Hepatocyte (in vitro differentiated cells): Measurements from ENCODE around the gene LRRC14B. TPM values are rescaled to one million over a fixed set of nuclear protein-coding genes. Genes with fewer than 3 reads are reported as not detected.

ENCODE experiments used
- DNase-seq: peaks from one replicate; pipeline ENCODE4 v3.0.0-alpha.2; 2016; ENCODE audit warnings: low spot score
- H2AFZ ChIP-seq: fragments of 200-600 bp; sonication (generic); 2 replicates; pipeline ENCODE4 v1.6.0; 2016; ENCODE audit warnings: antibody characterized with exemption, mild to moderate bottlenecking
- H3K27ac ChIP-seq: fragments of 200-600 bp; sonication (generic); 2 replicates; pipeline ENCODE4 v1.5.1; 2016; ENCODE audit warnings: mild to moderate bottlenecking
- H3K27me3 ChIP-seq: fragments of 200-600 bp; sonication (generic); 2 replicates; pipeline ENCODE4 v1.6.1; 2016
- H3K36me3 ChIP-seq: fragments of 200-600 bp; sonication (generic); replicated peaks from 2 replicates; pipeline ENCODE4 v1.5.1; 2016; ENCODE audit warnings: low read depth; ENCODE audit not compliant: insufficient read depth
- H3K4me1 ChIP-seq: fragments of 200-600 bp; sonication (generic); 2 replicates; pipeline ENCODE4 v1.5.1; 2016; ENCODE audit warnings: mild to moderate bottlenecking, moderate library complexity; ENCODE audit not compliant: insufficient read depth
- H3K4me2 ChIP-seq: fragments of 200-600 bp; sonication (generic); 2 replicates; pipeline ENCODE4 v1.6.0; 2016
- H3K4me3 ChIP-seq: fragments of 200-600 bp; sonication (generic); 2 replicates; pipeline ENCODE4 v1.5.1; 2016; ENCODE audit warnings: mild to moderate bottlenecking
- H3K79me2 ChIP-seq: fragments of 200-600 bp; sonication (generic); 2 replicates; pipeline ENCODE4 v1.6.0; 2017; ENCODE audit warnings: mild to moderate bottlenecking
- H3K9me2 ChIP-seq: fragments of 200-600 bp; sonication (generic); replicated peaks from 2 replicates; pipeline ENCODE4 v1.6.0; 2017; ENCODE audit warnings: mild to moderate bottlenecking; ENCODE audit not compliant: insufficient read depth
- H3K9me3 ChIP-seq: fragments of 200-600 bp; sonication (generic); 2 replicates; pipeline ENCODE4 v1.5.1; 2016; ENCODE audit warnings: low read depth, mild to moderate bottlenecking
- H4K20me1 ChIP-seq: fragments of 200-600 bp; sonication (generic); 2 replicates; pipeline ENCODE4 v1.6.0; 2016; ENCODE audit warnings: mild to moderate bottlenecking; ENCODE audit not compliant: insufficient read depth, poor library complexity, severe bottlenecking
- CTCF ChIP-seq: fragments of 200-600 bp; sonication (generic); IDR thresholded peaks from 2 replicates; pipeline ENCODE4 v1.5.1; 2016; ENCODE audit warnings: antibody characterized with exemption, mild to moderate bottlenecking; ENCODE audit not compliant: poor library complexity
- EZH2 ChIP-seq: fragments of 200-600 bp; sonication (generic); IDR thresholded peaks from 2 replicates; pipeline ENCODE4 v1.6.1; 2016; ENCODE audit warnings: antibody characterized with exemption, mild to moderate bottlenecking, borderline replicate concordance
- EZH2phosphoT487 ChIP-seq: fragments of 200-600 bp; sonication (generic); IDR thresholded peaks from one replicate; pipeline ENCODE4 v1.6.1; 2018; ENCODE audit warnings: antibody characterized with exemption, mild to moderate bottlenecking, low read depth, moderate library complexity; ENCODE audit not compliant: unreplicated experiment, severe bottlenecking
- WGBS: methylation state at CpG from one replicate; pipeline ENCODE4 v1.1.6; 2016; ENCODE audit warnings: low lambda C conversion rate; ENCODE audit errors: missing lambda C conversion rate; 5-methylcytosine and 5-hydroxymethylcytosine counted together
- polyA plus RNA-seq: library from polyadenylated mRNA; unstranded; fragments of >200 nt; fragmentation: Nextera tagmentation; extraction: Ambion mirVana; gene quantifications from 2 replicates; pipeline ENCODE4 v1.2.1, GENCODE V29; 2016
- total RNA-seq: library from RNA; depleted of rRNA; stranded (reverse); fragments of >200 nt; gene quantifications from 2 replicates; pipeline ENCODE4 v1.2.3, GENCODE V29; 2014

The LRRC14B gene
- total RNA-seq (not detected in 2 replicates), polyA plus RNA-seq (0.18 TPM in 1 of 2 replicates, not detected in the other)

GRCh38 chr5:191036-191948 is at the start of gene LRRC14B:
TSS of gene LRRC14B (plus strand) at chr5:191495. CDS start at chr5:191539, 44 bp downstream.
- Histone ChIP-seq H3K4me1 (no peaks in the 10 kb centered on the region), H3K79me2 (no peaks in the 10 kb centered on the region), H3K9me3 (no peaks in the 10 kb centered on the region), H3K4me2 (no peak within 1 kb of the TSS), H3K9me2 (no peaks in the 10 kb centered on the region), H3K27me3 (no peaks in the 10 kb centered on the region), H3K36me3 (no peaks in the 10 kb centered on the region), H3K4me3 (no peak within 1 kb of the TSS), H3K27ac (no peak within 1 kb of the TSS), H2AFZ (no peak within 1 kb of the TSS), H4K20me1 (no peaks in the 10 kb centered on the region)
- WGBS, result 89% methylated on average over 56 of the region's 56 CpGs
- no peak for TF ChIP-seq EZH2phosphoT487
- TF ChIP-seq EZH2, result no peak
- TF ChIP-seq CTCF, result no peak
- DNase-seq, result no peak

- Histone ChIP-seq H3K4me3 (no peak overlapping the region), H3K27ac (no peak overlapping the region), H3K27me3 (no peaks in the 10 kb centered on the region), H3K9me2 (no peaks in the 10 kb centered on the region), H4K20me1 (no peaks in the 10 kb centered on the region), H3K36me3 (no peaks in the 10 kb centered on the region), H3K4me2 (no peak overlapping the region), H3K9me3 (no peaks in the 10 kb centered on the region), H3K4me1 (no peaks in the 10 kb centered on the region), H3K79me2 (no peaks in the 10 kb centered on the region), H2AFZ (no peak overlapping the region)
- TF ChIP-seq EZH2 (no peak), CTCF (no peak)
- no peak for DNase-seq
- 96% methylated on average over 12 of the region's 12 CpGs for WGBS
These were observed 49.5 kb upstream of the LRRC14B start for GRCh38 chr5:141761-142160.

GRCh38 chr5:142246-142810 is 49.0 kb upstream of the LRRC14B start:
- H3K27me3 ChIP-seq, result no peaks in the 10 kb centered on the region
- TF ChIP-seq CTCF, result no peak
- no peak for TF ChIP-seq EZH2
- TF ChIP-seq EZH2phosphoT487, result no peak
- no peaks in the 10 kb centered on the region for H3K36me3 ChIP-seq
- H3K4me3 ChIP-seq, result no peak overlapping the region
- no peaks in the 10 kb centered on the region for H3K9me2 ChIP-seq
- no peaks in the 10 kb centered on the region for H3K4me1 ChIP-seq
- H4K20me1 ChIP-seq, result no peaks in the 10 kb centered on the region
- no peak overlapping the region for H3K4me2 ChIP-seq
- no peaks in the 10 kb centered on the region for H3K79me2 ChIP-seq
- H3K9me3 ChIP-seq, result no peaks in the 10 kb centered on the region
- DNase-seq, result no peak
- no peak overlapping the region for H2AFZ ChIP-seq
- 96% methylated on average over 18 of the region's 18 CpGs for WGBS
- H3K27ac ChIP-seq, result no peak overlapping the region
